Nucleus accumbens (tissue), 56 donors: ENCODE data around the gene CCDC183.
A peak's percentile ranks its signal among the peaks of the same experiment; 100 is the strongest.
"Not testable (repeated sequence)": the region's sequence is repeated elsewhere in the genome, so short reads cannot be mapped to it uniquely, and the experiment has no call there.

Experiments used
- DNase-seq, 56 donors: peaks; one replicate each; lab custom pipeline; 2025; lab: John Stamatoyannopoulos, UW

CCDC183 gene

DNA sequence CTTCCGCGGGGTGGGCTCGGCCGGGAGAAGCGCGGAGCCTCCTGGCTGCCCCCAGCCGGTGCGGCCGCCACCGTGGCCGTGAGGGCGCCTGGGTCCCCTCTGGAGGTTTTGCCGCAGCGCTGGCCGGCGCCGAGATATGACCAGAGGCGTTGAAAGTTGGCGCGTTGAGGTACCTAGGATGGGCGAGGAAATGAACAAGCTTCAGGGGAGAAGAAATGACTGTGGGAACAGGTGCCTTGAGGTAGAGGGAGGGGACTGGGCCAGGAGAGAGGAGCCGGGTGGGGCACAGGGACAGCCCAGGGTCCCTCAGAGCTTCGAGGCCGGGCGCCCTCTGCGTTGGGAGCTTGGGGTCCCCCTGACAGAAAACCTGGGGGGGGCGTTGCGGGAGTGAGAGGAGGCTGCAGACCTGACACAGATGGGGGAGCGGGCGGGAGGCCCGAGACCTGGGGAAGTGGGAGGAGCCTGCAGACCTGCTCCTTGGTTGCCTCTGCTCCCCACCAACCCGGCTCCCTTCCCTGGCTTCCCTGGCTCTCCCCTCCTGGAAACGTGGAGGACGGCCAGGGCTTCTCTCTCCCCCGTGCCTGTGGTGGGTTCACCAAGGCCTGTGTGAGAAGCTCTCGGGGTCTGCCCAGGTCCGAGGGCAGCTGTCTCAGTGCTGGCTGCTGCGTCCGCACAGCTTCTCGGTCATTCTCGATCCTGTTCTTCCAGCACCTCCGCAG lies 25.8 kb downstream of the CCDC183 start:
- no peak for DNase-seq

DNA sequence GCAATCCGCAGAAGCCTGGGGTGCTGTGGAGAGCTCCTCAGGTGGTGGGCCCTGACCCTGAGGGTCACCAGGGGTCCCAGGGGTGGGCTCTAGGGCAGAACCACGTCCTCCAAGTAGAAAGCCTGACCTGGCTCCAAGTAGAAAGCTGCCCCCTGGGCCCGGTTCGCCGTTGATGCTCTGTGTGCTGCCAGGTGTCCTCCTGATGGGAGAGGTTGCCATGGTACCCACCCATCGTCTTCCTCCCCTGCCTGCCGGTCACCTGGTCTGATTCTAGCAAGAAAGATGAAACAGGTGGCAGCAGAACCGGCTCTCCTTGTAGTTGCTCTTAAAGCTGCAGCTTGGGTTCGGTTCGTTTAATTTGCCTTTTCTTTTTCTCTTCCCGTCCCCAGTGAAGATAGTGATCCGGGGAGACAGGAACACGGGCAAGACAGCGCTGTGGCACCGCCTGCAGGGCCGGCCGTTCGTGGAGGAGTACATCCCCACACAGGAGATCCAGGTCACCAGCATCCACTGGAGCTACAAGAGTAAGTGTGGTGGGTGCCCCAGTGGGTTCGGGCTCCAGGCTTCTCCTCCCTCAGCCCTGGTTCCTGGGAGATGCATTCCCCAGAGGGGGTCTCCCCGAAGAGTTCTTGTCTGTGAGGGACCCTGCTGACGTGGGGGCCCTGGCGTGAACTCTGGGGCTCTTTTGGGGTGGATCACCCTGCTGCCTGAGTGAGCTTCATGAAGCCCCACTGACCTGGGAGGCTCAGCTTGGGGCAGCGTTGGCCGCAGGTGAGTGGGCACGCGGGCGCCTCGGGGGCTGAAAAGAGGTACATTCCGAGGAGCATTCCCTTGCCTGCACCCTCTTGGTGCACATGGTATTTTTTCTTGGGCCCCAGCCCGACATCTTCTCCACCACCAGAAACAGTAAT lies 27.3 kb downstream of the CCDC183 start:
- DNase-seq, result peak in 15 of 56 donors; percentile 24 to 64 (median 40)

DNA sequence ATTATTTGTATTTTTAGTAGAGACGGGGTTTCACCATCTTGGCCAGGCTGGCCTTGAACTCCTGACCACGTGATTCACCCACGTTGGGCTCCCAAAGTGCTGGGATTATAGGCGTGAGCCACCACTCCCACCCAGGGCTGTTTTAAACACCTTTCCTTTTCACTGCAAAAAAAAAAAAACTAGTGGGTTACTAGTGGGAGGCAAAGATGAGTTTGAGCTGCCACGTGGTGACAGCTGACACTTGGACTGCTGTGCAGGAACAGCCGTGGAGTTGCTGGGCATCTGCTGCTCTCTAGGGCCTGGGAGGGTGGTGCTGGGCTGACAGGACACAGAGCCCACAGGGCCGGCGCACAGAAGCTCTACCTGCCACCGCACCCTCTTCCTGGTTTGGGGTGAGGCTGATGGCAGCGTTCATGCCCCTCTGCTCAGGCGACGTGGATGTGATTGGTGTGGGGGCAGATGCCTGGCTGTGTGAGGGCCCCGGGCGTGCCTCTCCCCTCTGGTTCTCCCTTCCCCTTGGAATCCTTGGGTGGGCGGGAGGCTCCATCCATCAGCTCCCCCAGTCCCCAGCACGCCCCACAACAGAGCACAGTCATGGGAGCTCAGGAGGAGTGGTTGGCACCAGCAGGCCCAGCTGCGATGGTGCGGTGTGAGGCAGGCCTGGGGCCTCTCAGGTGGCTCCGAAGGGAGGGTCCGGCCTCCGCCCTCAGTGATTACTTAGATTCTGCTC lies 28.5 kb downstream of the CCDC183 start:
- peak in 13 of 56 donors; percentile 23 to 62 (median 48) for DNase-seq

DNA sequence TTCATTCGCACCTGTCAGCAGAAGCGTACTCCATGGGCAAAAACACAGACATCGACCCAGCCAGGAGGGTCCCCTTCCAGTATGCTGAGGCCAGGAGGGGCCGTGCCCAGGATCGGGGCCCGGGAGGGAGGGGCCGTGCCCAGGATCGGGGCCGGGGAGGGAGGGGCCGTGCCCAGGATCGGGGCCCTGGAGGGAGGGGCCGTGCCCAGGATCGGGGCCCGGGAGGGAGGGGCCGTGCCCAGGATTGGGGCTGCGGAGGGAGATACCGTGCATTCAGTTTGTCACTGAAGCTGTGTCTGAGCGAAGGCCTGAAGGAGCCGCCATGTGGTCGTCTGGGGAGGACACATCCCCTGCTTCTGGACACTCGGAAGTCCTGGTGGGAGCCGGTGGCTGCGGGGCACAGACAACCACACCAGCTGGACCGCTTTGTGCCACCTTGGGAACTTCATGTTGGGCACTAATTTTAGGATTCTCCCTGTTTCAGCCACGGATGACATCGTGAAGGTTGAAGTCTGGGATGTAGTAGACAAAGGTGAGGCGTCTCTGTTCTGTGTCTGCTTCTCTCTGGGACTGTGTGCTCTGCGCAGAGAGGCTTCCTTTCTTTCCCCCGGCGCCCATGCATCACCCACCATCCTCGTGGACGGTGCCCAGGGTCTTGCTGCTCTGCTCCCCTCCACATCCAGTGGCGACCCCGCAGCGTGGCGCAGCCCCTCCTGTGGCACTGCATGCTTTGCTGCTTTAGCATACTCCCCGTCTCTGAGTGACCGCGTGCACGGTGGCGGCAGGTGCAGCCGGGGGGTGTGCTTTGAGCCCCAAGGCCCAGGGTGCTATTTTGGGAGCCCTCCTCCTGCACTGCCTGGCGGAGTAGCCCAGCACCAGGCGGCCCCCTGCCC lies 29.4 kb downstream of the CCDC183 start:
- no peak for DNase-seq

DNA sequence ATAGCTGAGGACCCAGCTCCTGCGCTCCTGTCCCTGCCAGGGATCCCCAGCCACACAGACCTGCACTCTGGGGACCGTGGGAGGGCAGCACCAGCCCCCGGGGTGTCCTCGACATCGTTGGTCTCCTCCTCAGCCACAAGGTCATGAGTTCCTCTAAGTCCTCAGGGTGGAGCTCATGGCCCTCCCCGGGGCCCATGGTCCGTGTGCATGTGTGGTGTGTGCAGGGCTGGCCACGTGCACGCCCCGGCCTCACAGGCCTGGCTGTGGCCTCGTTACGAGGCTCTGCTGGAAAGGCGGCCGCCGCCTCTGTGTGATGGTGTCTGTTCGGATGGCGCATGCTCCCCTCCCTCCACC lies 30.0 kb downstream of the CCDC183 start:
- no peak for DNase-seq

DNA sequence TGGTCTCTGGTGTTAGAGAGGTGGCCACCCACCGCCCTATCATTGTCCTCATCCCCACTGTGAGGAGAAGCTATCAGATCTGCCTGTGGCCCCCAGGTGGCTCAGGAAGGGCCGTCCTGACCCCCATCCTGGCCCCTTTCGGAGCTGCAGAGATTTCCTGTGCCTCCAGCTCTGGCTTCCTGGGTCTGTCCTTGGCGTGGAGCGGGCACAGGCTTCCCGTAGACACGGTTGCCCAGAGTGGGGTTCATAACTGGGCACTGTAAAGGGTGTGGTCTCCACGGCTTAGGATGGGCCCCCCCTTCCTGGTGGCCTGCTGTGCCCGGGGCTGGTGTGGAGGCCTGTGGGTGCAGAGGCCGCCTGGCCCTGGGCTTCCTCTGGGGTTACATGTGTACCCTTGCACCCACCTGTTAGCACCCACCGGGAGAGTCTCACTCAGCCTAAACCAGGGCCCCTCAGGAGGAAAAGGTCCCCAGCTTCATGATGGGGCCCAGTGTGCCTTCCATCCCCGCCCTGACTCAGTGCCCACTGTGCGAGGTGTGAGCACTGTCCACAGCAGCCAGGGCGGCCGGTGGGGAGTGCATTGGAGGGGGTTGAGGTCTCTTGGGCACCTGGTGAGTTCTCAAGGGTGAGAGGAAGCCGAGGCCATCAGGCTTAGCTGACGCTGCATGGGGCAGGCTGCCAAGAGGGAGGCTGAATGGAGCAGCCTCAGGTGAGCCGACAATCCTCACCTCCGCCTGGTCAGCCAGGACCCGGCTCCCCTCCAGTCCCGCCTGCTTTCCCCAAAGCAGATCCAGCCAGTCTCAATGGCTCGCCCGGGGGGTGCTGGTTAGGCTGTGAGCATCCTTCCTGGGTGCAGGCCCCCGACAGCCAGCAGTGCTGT lies 30.8 kb downstream of the CCDC183 start:
- DNase-seq, result no peak

DNA sequence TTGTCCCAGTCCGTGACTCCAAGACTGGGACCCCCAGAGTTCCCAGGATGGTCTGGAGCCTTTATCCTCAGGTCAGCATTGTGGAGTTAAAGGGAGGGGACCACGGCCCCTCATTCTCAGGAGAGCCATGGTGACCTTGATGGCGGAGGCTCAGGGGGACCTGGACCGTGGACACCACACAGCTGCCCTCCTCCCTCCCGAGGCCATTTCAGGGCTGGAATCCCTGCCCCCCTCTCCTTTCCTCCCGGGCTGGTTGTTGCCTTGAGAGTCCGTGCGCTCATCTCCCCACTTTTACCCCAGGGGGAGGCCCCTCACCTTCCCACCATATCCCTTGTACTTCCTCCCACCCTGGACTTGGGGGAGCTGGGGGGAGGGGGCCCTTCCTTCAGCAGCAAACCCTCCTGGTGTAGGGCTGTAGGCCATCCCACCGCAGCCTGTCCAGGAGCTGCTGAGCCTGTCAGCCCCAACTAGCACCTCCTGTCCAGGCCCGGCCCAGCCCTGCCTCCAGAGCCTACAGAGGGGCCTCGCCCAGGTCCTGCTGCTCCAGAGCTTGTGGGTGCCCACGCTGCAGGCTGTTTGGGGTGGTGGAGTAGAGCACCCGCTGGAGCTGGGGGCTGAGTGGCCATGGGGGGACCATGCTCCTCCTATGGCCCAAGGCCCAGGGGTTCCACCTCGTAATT lies 31.8 kb downstream of the CCDC183 start:
- no peak for DNase-seq

DNA sequence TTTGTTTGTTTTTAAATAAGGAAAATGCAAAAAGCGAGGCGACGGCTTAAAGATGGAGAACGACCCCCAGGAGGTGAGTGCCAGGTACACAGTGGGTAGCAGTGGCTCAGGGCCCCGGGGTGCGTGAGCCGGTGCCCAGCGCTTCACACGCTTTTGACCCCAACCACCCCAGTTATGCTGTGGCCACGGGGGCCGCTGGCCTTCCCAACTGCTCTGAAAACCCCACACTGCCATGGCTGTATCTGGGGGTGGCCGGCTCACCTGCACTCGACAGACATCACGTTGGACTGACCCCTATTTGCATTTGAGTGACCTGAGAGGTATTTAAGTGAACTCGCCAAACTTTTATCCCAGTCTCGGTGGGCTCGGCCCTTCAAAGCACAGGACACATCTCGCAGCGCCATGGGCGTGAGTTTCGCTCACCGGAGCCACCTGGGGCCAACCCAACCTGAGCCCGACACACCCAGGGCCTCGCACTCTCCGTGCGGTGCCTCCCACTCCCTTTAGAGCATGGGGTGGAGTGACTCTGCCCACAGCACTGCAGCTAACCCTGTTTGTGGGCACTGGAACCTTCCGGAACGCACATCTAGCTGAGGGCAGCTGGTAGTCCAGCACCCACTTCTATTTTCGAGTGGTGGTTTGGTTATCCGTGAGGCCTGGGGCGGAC lies 32.5 kb downstream of the CCDC183 start:
- DNase-seq, result no peak

DNA sequence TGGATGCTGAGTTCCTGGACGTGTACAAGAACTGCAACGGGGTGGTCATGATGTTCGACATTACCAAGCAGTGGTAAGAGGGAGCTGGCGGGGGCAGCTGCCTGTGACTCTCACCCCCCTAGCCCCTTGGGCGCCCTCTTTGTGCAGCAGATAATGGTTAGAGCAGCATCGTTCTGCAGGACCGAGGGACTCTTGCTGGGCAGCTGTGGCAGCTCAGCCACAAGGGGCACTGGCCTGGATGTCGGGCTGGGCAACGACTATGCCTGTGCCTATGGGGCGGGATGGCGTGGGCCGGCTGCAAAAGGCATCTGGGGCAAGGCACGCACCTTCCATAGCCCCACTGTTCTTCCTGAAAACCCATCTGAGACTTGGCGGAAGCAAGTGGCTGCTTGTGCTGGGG lies 33.3 kb downstream of the CCDC183 start:
- no peak for DNase-seq

DNA sequence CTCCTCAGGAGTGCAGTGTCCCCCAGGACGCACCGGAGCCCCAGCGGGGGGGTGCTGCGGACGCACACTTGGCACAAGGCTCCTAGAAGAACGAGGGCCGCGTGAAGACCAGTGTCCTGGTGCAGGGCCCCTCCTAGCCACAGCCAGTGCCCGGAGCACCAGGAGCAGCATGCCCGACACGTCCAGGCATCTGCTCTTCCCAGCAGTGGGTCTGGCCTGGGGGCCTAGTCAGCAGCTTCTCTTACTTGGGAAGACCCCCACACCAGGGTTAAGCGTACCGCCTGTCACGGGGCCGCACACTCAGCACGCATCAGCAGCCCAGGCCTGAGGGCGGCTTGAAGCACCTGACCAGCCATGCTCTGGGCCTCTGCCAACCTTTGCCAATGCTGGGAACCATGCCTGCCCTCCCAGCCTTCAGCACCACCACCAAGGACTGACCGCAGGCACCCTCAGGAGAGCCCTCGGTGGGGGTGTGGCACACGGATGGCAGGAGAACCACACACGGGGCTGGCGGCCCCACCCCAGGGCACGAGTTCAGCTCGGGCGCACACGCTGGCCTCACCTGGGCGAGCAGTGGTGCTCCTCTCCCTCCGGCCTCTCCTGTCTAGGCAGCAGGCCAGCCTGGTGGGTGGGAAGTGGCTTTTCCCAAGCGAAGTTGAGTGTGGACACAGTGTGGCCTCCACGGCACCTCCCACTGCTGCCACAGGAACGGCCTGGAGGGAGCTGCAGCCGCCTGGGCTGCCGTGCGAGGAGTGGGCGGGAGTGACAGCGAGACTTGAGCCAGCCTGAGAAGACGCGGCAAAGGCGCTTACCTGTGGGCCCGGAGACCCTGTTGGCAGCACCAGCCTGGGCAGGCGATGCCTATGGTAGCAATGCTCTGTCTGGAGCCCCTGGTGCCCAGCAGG lies 34.1 kb downstream of the CCDC183 start:
- no peak for DNase-seq

DNA sequence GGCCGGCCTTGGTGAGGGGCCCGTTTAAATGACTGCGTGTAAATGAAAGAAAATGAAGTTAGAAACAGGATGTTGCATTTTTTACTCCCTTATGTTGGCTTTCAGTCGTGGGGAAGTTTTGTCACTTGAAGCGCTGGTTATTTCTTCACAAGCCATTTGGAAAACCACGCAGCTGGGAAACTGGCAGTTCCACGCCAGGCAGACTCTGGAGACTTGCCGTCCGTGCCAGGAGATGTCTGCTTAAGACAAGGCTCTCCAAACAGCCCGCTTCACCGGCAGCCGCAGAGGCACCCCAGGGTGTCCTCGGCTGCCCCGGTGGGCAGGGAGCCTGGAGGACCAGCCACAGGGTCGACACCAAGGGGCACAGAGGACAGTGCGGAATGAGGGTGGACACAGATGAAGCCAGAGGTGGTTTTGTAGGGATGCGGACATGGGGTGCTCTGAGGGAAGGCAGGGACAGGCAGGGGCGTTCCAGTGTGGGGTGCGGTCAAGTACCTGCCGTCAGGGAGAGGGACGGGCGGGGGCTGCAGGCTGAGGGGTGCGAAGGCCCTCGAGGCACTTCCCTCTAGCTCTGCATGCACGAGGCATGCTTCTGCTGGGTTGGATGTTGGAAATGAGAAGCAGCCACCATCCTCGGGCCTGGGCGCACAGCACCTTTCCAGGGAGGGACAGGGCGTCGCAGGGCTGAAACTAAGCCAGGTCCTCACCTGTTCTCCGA lies 35.0 kb downstream of the CCDC183 start:
- DNase-seq, result no peak

DNA sequence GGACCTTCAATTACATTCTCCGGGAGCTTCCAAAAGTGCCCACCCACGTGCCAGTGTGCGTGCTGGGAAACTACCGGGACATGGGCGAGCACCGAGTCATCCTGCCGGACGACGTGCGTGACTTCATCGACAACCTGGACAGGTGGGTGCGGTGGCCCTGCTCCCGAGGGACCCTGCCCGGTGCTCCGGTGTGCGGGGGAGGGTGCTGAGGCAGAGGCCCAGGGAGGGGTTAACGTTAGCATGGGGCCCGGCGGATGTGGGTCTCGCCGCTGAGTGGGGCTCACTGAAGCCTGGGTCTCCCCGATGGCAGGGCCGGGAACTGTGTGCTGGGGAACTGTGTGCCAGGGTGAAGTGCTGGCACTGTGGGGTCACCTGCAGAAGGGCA lies 35.6 kb downstream of the CCDC183 start:
- DNase-seq, result no peak

DNA sequence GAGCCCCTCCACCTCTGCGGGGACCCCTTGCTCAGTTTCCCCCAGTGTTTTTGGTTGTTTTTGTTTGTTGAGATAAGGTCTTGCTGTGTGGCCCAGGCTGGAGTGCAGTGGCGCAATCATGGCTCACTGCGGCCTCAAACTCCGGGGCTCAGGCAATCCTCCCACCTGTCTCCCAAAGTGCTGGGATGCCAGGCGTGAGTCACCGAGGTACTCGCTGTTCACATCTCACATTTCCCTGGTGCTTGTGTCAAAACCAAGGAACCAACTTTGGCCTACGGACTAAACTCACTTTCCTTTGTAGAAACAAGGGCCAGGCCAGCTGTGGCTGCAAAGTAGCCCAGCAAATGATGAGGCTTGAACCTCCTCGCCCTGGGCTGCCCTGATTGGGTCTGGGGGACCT lies 36.4 kb downstream of the CCDC183 start:
- peak in 7 of 56 donors; percentile 15 to 60 (median 33) for DNase-seq

DNA sequence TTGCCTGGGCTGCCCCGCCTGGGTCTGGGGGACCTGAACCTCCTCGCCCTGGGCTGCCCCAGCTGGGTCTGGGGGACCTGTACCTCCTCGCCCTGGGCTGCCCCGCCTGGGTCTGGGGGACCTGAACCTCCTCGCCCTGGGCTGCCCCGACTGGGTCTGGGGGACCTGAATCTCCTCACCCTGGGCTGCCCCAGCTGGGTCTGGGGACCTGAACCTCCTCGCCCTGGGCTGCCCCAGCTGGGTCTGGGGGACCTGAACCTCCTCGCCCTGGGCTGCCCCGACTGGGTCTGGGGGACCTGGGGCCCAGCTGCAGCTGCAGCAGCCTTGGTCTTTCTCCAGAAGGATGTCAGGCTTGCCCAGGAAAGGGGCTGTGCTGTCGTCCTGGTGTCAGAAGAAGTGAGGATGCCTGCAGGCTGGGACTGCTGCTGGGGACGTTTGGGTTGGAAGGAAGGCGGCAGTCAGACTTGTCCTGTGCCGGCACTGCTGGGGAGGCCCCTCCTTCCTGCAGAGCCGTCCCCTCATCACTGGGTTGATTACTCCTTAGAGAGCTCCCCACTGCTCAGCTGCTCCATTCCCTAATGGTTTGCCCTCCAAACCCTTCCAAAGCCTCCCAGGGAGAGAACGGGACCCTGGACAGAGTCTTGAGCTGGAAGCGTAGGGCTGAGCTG lies 37.4 kb downstream of the CCDC183 start:
- DNase-seq, result not testable (repeated sequence)

DNA sequence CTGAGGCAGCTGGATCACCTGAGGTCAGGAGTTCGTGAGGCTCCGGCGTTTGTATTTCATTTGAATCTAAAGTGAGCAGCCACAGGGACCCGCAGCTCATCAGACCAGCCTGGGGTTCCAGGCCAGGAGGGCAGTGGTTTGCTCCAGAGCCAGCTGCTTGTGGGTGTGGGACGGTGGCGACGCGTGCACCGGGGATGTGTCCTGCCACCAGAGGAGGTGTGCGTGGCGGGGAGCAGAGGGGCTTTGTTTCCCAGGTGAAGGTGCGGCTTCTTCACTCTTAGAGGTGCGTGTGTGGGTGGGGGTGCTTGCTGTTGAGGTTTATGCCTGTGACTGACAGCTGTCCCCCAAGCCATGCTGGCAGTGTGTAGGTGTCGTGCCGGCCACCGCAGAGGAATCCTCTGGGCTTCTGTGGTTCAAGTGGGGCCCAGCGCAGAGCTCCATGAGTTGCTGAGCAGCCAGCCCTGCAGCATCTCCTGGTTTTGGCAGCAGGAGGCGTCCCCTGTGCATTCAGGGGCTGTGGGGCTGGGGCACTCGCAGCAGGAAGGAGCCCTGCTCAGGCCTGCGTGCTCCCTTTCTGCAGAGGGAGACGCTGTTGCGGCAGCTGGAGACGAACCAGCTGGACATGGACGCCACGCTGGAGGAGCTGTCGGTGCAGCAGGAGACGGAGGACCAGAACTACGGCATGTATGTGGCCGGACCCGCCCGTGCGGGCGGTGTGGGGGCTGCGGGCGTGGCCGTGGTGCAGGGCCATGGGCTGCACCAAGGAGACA lies 39.2 kb downstream of the CCDC183 start:
- DNase-seq, result no peak
